D721Med (cell line): ENCODE measurements around the gene ASB12.

Experiments
- DNase-seq: peaks from one replicate; pipeline ENCODE4 v3.0.0; 2011; ENCODE audit warnings: low spot score; ENCODE audit not compliant: insufficient read length
- FAIRE-seq: peaks from 2 replicates; lab custom pipeline; 2011; peaks lifted over from hg19 to GRCh38; lab: Jason Lieb, UNC
- CTCF ChIP-seq: IDR thresholded peaks from 2 replicates; pipeline ENCODE4 v1.5.1; 2012; ENCODE audit warnings: mild to moderate bottlenecking, control low read depth; ENCODE audit not compliant: insufficient read depth; ENCODE audit errors: missing control alignments

The ASB12 gene

GRCh38 chrX:64186974-64187761 is 43.2 kb downstream of the ASB12 start:
- DNase-seq (no peak), FAIRE-seq (no peak)
- no peak for TF ChIP-seq CTCF

GRCh38 chrX:64184396-64184795 is 46.0 kb downstream of the ASB12 start:
- no peak for FAIRE-seq
- TF ChIP-seq CTCF: no peak
- DNase-seq: no peak

GRCh38 chrX:64182208-64182607 is 48.2 kb downstream of the ASB12 start:
- DNase-seq (no peak), FAIRE-seq (no peak)
- no peak for TF ChIP-seq CTCF

- DNase-seq (no peak), FAIRE-seq (no peak)
Observed at GRCh38 chrX:64176876-64177275, 53.5 kb downstream of the ASB12 start.

More at GRCh38 chrX:64176876-64177275, 53.5 kb downstream of the ASB12 start:
- no peak for TF ChIP-seq CTCF
